ENCODE measurements around the gene NFYC. TPM values are rescaled to one million over a fixed set of nuclear protein-coding genes. Genes with fewer than 3 reads are reported as not detected.

The NFYC gene
- total RNA-seq, 1 experiment from 2014 or later = 61.6 TPM

DNA sequence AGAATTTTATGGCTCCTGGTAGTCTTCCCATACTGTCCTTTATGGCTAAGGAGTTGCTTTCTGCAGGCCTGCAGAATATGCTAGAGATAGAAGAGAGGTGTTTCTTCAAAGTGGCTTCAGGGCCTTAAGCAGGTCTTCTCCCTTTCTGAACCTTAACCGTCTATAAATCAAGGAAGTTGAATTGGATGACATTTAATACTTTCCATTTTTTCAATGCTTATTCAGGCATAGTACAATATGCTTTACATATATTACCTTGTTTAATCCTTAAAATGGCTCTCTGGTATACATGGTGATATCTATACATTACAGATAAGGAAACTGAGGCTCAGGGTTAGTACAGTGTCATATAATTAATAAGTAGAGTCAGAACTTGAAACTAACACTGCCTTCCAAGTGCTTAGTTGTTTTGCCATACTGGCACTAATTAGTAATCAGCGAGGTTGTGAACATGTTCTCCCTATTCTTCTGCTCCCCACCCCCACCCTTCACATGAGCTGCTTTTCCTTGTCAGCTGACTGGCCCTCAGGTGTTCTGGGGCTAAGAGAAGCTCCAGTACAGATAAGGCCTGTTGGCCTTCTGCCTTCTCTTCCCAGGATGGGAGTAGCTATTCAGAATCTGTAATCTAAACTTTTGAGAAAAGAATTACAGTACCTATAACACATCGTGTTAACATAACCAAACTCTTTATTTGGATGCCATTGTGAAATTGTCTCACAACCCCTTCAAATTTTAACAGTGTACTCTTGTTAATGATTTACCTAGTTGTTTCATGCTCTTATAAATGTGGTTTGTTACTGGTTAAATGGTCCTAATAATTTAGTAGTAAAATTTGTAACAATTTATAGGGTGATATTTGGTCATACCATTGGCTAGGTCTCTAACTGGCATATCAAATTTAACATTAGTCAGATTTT lies 13.6 kb downstream of the NFYC start:
- POLR2A ChIA-PET = no interaction called here
- BruUV-seq (replicated peaks) = no TSS peak
- CTCF ChIA-PET = interaction anchor here (1.2 kb wide), 1 partner anchor 60 kb away, joined by 3 read pairs; no protein-coding TSS in a partner anchor
- intact Hi-C loops (cut with micrococcal nuclease; ENCODE audit: unreplicated experiment) = no loop called here
- Histone ChIP-seq H3K4me1 (peaks cover 10% of the 10 kb centered on the region), H3K9me3 (no peaks in the 10 kb centered on the region), H3K36me3 (ENCODE audit: control insufficient read depth, insufficient read depth, low read length) (no peaks in the 10 kb centered on the region), H3K27me3 (replicated peaks; ENCODE audit: control insufficient read depth, insufficient read depth, low read length) (no peaks in the 10 kb centered on the region), H3K4me3 (ENCODE audit: low read depth, low read length) (no peak overlapping the region)
- TF ChIP-seq CTCF (IDR thresholded peaks at IDR 0.05; ENCODE audit: insufficient read depth in 1 of 2, low read depth in 1 of 2, low read length in 1 of 2, severe bottlenecking in 1 of 2, unreplicated experiment in 1 of 2) = no peak
- no peak for DNase-seq
- Mint-ChIP-seq H3K9me3 (ENCODE audit: unreplicated experiment) (no peaks in the 10 kb centered on the region), H3K27ac (ENCODE audit: unreplicated experiment) (no peak overlapping the region), H3K36me3 (ENCODE audit: insufficient read depth, unreplicated experiment) (peaks cover 12% of the 10 kb centered on the region), H3K4me3 (ENCODE audit: unreplicated experiment) (no peak overlapping the region), H3K4me1 (ENCODE audit: low read depth, unreplicated experiment) (no peaks in the 10 kb centered on the region), H3K27me3 (ENCODE audit: insufficient read depth, unreplicated experiment) (no peaks in the 10 kb centered on the region)

GRCh38 chr1:40706626-40707025 lies 15.1 kb downstream of the NFYC start:
- BruUV-seq (replicated peaks) = no TSS peak
- Histone ChIP-seq H3K9me3 (no peaks in the 10 kb centered on the region), H3K36me3 (ENCODE audit: control insufficient read depth, insufficient read depth, low read length) (no peaks in the 10 kb centered on the region), H3K4me3 (ENCODE audit: low read depth, low read length) (no peak overlapping the region), H3K4me1 (peaks cover 18% of the 10 kb centered on the region), H3K27me3 (replicated peaks; ENCODE audit: control insufficient read depth, insufficient read depth, low read length) (no peaks in the 10 kb centered on the region)
- no peak for DNase-seq
- CTCF ChIA-PET = no interaction called here
- TF ChIP-seq CTCF (IDR thresholded peaks at IDR 0.05; ENCODE audit: insufficient read depth in 1 of 2, low read depth in 1 of 2, low read length in 1 of 2, severe bottlenecking in 1 of 2, unreplicated experiment in 1 of 2) = no peak
- POLR2A ChIA-PET = no interaction called here
- Mint-ChIP-seq H3K27me3 (ENCODE audit: insufficient read depth, unreplicated experiment) (no peaks in the 10 kb centered on the region), H3K4me3 (ENCODE audit: unreplicated experiment) (no peak overlapping the region), H3K9me3 (ENCODE audit: unreplicated experiment) (no peaks in the 10 kb centered on the region), H3K4me1 (ENCODE audit: low read depth, unreplicated experiment) (no peaks in the 10 kb centered on the region), H3K36me3 (ENCODE audit: insufficient read depth, unreplicated experiment) (peaks cover 12% of the 10 kb centered on the region), H3K27ac (ENCODE audit: unreplicated experiment) (no peak overlapping the region)
- intact Hi-C loops (cut with micrococcal nuclease; ENCODE audit: unreplicated experiment) = no loop called here

GRCh38 chr1:40708750-40709099 lies 17.2 kb downstream of the NFYC start:
- TF ChIP-seq CTCF (IDR thresholded peaks at IDR 0.05; ENCODE audit: insufficient read depth in 1 of 2, low read depth in 1 of 2, low read length in 1 of 2, severe bottlenecking in 1 of 2, unreplicated experiment in 1 of 2) = no peak
- CTCF ChIA-PET = no interaction called here
- POLR2A ChIA-PET = interaction anchor here (1.3 to 1.8 kb wide), 2 partner anchors 17 to 154 kb away, joined by 3 to 14 read pairs; partner anchors contain the start of genes CITED4 and NFYC
- DNase-seq = peak; percentile 30 to 61
- Mint-ChIP-seq H3K27ac (ENCODE audit: unreplicated experiment) (peak overlapping the region; percentile 96), H3K4me3 (ENCODE audit: unreplicated experiment) (peak overlapping the region; percentile 90), H3K36me3 (ENCODE audit: insufficient read depth, unreplicated experiment) (peaks cover 12% of the 10 kb centered on the region), H3K9me3 (ENCODE audit: unreplicated experiment) (no peaks in the 10 kb centered on the region), H3K27me3 (ENCODE audit: insufficient read depth, unreplicated experiment) (no peaks in the 10 kb centered on the region), H3K4me1 (ENCODE audit: low read depth, unreplicated experiment) (no peaks in the 10 kb centered on the region)
- Histone ChIP-seq H3K4me3 (ENCODE audit: low read depth, low read length) (peak overlapping the region; percentile 53), H3K36me3 (ENCODE audit: control insufficient read depth, insufficient read depth, low read length) (peaks cover 1% of the 10 kb centered on the region; the same call in 1 of the 2 replicates), H3K27me3 (replicated peaks; ENCODE audit: control insufficient read depth, insufficient read depth, low read length) (no peaks in the 10 kb centered on the region), H3K9me3 (no peaks in the 10 kb centered on the region), H3K4me1 (peaks cover 24% of the 10 kb centered on the region)
- intact Hi-C loops (cut with micrococcal nuclease; ENCODE audit: unreplicated experiment) = loop anchor here (1.0 kb wide), 1 partner anchor 16 kb away; no protein-coding TSS in a partner anchor
- BruUV-seq (replicated peaks) = no TSS peak

Measured in Caco-2 (cell line).